OCI-LY3 (cell line): Measurements from ENCODE around the gene CNOT2.

ENCODE experiments used
- EZH2phosphoT487 ChIP-seq: fragments of 200-600 bp; shearing (Covaris generic); IDR thresholded peaks from 2 replicates; pipeline ENCODE4 v1.6.1; 2018; ENCODE audit warnings: antibody characterized with exemption, mixed run types, low read depth
- TF ChIP-seq, protein P1 (sequence below): fragments of 200-600, 300-600 bp; sonication (generic); IDR thresholded peaks from 2 replicates; pipeline ENCODE4 v1.5.1; 2014; ENCODE audit warnings: antibody characterized with exemption, low read length, low read depth

DNA sequence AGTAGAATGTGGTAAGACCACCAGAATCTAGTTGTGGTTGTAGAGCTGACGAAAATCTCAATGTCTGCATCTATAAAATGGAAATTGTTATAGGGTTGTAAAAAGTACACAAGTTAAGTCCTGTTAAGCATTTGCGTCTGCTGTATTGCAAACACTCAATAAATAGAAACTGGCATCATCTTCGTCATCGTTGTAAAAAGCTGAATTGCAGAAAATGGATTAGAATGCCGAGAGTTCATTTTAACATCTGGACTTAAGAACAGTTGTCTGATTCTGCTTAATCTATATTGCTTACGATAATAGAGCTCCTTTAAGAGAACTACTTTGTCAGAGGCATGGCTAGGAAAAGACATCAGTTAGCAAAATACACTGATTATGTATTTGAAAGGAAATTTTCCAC, 156.1 kb downstream of the CNOT2 start:
- TF ChIP-seq, protein P1, sequence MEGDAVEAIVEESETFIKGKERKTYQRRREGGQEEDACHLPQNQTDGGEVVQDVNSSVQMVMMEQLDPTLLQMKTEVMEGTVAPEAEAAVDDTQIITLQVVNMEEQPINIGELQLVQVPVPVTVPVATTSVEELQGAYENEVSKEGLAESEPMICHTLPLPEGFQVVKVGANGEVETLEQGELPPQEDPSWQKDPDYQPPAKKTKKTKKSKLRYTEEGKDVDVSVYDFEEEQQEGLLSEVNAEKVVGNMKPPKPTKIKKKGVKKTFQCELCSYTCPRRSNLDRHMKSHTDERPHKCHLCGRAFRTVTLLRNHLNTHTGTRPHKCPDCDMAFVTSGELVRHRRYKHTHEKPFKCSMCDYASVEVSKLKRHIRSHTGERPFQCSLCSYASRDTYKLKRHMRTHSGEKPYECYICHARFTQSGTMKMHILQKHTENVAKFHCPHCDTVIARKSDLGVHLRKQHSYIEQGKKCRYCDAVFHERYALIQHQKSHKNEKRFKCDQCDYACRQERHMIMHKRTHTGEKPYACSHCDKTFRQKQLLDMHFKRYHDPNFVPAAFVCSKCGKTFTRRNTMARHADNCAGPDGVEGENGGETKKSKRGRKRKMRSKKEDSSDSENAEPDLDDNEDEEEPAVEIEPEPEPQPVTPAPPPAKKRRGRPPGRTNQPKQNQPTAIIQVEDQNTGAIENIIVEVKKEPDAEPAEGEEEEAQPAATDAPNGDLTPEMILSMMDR, result no peak
- TF ChIP-seq EZH2phosphoT487, result no peak
